SK-N-MC (cell line): ENCODE results near the gene SLC4A4.

ENCODE experiments used
- EZH2 ChIP-seq: fragments of 200-600 bp; sonication (generic); IDR thresholded peaks from one replicate; pipeline ENCODE4 v1.6.1; 2017; ENCODE audit warnings: antibody characterized with exemption
- POLR2AphosphoS5 ChIP-seq: IDR thresholded peaks from 2 replicates; pipeline ENCODE4 v1.6.1; 2012; ENCODE audit warnings: mild to moderate bottlenecking, low read depth, low read length, borderline replicate concordance

- no peak for TF ChIP-seq EZH2
- TF ChIP-seq POLR2AphosphoS5, result no peak
These were observed 226.0 kb downstream of the SLC4A4 start for GRCh38 chr4:71564775-71565174.
